ENCODE data around the gene CHRNA4.

CHRNA4 gene

GRCh38 chr20:63363013-63363957 lies 2.1 kb upstream of the CHRNA4 start:
- DNase-seq (ENCODE audit: low read depth): no peak

GRCh38 chr20:63362436-63363009 lies 1.4 kb upstream of the CHRNA4 start:
- DNase-seq (ENCODE audit: low read depth): no peak

- no peak for DNase-seq (ENCODE audit: low read depth)
These were observed 628 bp upstream of the CHRNA4 start for GRCh38 chr20:63361519-63362435.

GRCh38 chr20:63359937-63360849 lies 956 bp downstream of the CHRNA4 start:
- DNase-seq (ENCODE audit: low read depth): no peak

GRCh38 chr20:63359164-63359934 lies 1.8 kb downstream of the CHRNA4 start:
- DNase-seq (ENCODE audit: low read depth): no peak

- no peak for DNase-seq (ENCODE audit: low read depth)
These were observed 2.9 kb downstream of the CHRNA4 start for GRCh38 chr20:63357921-63358905.

GRCh38 chr20:63356931-63357879 lies 3.9 kb downstream of the CHRNA4 start:
- no peak for DNase-seq (ENCODE audit: low read depth)

- DNase-seq (ENCODE audit: low read depth): no peak
These were observed 4.6 kb downstream of the CHRNA4 start for GRCh38 chr20:63356511-63356910.

GRCh38 chr20:63355781-63356295 lies 5.3 kb downstream of the CHRNA4 start:
- DNase-seq (ENCODE audit: low read depth): no peak

GRCh38 chr20:63354636-63355350 lies 6.4 kb downstream of the CHRNA4 start:
- DNase-seq (ENCODE audit: low read depth): no peak

- DNase-seq (ENCODE audit: low read depth): no peak
These were observed 8.3 kb downstream of the CHRNA4 start for GRCh38 chr20:63352811-63353221.

GRCh38 chr20:63351811-63352591 lies 9.1 kb downstream of the CHRNA4 start:
- DNase-seq (ENCODE audit: low read depth): no peak

- DNase-seq (ENCODE audit: low read depth): no peak
These were observed 9.8 kb downstream of the CHRNA4 start for GRCh38 chr20:63351326-63351700.

GRCh38 chr20:63350597-63351325 lies 10.4 kb downstream of the CHRNA4 start:
- no peak for DNase-seq (ENCODE audit: low read depth)

- no peak for DNase-seq (ENCODE audit: low read depth)
These were observed 11.0 kb downstream of the CHRNA4 start for GRCh38 chr20:63350196-63350595.

GRCh38 chr20:63349516-63349895 lies 11.6 kb downstream of the CHRNA4 start:
- DNase-seq (ENCODE audit: low read depth): no peak

Measured in stimulated activated CD8-positive, alpha-beta memory T cell treated with anti-CD3 and anti-CD28 coated beads, Interleukin-4, amount 100 ng/mL, for 24 hours (primary cell).